CD4-positive, alpha-beta T cell treated with Interleukin-15 for 1 hour (primary cell): ENCODE results near the gene XIRP1.

Source experiments
- DNase-seq: peaks from one replicate; pipeline ENCODE4 v3.0.0-alpha.2; 2020

Gene XIRP1

DNA sequence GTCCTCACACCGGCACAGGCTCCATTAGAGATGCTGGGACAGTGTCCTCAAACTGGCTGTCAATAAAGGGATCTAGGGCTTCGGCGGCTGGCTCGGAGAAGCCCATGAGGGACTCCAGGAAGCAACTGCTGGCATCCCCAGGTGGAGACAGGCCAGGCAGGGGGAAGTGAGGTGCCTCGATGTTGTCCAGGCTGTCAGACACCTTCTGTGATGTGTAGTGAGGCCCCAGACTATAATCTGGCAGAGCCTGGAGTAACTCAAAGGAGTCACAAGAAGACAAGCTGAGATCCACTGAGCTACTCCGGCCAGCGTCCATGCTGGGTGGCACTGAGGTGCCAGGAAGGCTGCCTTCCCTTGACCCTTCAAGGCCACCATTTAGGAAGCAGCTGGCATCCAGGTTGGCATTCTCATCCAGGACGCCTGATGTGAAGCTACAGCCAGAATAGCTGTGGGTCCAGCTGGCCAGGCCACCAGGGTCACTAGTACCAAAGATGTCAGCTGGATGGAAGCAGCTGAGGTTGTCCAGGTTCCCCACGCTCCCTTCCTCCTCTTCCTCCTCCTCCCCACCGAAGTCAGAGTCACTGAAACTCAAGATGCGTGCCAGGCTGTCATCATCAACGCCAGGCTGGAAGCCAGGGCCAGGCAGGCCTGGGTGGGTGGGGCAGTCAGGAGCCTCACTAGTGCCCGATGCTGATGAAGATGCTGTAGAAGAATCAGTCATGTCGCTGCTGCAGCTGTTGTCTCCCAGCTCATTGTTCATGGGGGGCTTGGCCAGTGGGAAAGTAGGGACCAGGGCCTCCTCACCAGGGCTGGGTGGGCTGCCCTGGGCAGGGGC lies 49.1 kb downstream of the XIRP1 start:
- DNase-seq, result no peak

GRCh38 chr3:39142067-39142466 lies 50.3 kb downstream of the XIRP1 start:
- DNase-seq, result no peak

DNA sequence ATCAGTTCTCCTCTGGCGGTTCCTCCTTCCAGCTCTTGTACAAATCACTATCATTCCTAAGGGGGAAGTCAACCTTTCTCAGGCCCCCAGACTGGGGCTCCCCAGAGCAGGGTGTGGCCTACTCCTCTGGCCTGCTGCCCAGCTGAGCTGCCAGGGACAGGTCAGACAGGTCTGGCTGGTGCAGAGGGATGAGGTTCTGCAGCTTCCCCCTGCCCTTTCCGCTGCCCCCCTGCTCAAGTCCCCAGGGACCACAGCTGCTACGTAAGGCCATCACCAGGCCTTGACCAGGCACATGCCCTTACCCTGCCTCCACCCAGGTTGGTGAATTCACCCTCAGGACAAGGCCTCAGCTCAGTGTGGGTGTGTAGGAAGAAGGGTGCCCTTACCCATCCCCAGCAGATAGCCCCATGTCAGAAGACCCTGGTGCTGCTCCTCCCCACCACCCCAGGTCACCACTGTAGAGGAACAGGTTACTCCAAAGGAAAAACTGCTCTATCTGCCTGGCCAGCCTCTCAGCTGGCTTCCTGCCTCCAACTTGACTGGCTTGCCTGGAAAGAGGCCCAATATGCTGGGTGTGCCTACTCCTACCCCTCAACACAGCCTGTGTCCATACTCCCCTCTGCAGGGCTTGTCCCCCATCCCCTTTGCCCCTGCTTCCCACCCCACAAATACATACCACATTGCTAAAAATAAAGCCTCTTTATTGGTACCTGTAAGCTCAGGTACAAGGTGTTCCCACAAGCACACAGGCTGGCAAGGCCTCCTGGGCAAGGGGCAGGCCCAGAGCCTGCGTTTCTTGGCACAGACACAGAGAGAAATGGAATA lies 51.0 kb downstream of the XIRP1 start:
- peak; percentile 58 for DNase-seq

DNA sequence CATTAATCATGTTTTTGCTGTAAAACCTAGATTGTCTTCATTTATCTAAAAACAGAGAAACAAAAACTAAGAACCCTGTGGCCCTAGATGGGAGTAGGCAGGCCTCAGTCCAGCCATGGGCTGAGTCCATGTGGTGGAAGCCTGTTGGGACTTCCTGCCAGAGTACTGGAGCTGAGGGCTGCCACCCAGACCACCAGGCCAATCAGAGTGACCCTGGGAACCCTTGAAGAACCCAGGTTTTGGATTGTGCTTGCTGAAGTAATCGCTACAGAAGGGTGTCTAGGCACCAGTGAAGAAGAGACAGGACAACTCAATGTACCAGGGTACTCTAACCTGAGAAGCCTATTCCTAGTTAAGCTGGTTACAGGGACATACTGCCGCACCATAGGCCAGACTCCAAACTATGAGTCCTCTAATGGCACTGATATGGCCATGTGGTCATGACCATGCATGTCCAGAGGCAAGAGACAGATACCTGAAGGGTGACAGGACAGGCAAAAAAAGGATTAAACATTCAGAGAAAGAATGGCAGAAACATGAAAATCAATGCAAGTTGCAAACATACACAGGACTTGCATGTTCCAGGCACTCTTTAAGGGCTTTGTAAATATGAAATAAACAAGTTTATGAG lies 51.9 kb downstream of the XIRP1 start:
- DNase-seq, result no peak

GRCh38 chr3:39139442-39139841 lies 53.0 kb downstream of the XIRP1 start:
- DNase-seq, result no peak

DNA sequence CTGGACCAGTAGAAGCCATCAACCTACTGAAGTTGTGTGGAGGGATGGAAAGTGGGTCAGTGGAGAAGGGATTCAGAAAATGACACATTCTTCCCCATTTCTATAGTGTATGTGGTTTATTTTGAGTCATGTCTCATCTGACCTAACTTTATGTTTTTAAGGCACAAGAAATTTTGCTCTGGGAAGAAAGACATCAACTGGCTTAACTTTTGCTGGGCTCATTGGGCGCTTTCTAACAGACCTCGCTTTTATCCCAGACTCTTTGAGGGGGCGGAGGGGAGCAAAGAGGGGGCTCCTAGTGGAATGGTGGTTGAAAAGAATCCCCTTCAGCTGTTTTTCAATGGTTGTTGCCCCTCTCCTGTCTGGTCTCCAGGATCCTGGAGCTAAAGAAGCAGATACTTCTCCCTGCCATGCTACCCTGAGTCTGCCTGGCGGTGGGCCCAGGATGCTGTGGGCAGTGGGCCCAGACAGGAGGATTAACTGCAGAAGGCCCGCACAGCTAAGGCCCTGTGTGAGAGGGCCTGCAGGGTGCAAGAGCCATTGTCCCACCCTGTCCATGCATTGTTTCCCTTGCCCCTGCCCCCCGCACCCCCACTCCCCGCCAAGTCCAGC lies 53.5 kb downstream of the XIRP1 start:
- no peak for DNase-seq

DNA sequence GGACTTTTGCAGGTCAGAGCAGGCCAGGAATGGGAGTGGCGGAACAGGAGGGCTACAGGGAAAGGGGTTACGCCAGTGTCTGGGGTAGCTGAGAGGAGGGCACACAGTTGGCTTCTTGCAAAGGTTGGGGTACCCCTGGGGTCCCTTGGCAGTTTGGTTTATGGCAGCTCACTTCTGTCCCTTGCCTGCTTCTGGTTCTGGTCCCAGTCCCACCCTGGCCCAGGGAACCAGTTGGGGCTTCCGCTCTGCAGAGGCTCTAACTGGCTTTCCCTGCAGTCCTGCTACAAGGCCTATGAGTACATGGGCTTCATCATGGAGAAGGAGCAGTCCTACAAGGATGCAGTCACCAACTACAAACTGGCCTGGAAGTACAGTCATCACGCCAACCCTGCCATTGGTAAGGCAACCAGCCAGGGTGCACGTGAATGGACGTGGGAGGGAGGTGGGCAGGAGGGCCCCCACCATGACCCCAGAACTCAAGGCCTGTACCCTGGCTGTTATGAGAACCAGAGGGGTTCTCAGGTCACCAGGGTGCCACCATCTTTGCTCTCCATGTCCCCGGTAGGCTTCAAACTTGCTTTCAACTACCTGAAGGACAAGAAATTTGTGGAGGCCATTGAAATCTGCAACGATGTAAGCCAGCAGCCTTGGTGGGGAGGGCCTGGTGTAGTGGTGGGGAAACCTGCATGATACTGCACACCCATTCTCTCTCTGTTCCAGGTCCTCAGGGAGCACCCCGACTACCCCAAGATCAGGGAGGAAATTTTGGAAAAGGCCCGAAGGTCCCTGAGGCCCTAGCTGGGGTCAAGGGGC lies 54.2 kb downstream of the XIRP1 start:
- DNase-seq, result no peak

GRCh38 chr3:39137435-39137936 lies 54.9 kb downstream of the XIRP1 start:
- DNase-seq, result no peak

DNA sequence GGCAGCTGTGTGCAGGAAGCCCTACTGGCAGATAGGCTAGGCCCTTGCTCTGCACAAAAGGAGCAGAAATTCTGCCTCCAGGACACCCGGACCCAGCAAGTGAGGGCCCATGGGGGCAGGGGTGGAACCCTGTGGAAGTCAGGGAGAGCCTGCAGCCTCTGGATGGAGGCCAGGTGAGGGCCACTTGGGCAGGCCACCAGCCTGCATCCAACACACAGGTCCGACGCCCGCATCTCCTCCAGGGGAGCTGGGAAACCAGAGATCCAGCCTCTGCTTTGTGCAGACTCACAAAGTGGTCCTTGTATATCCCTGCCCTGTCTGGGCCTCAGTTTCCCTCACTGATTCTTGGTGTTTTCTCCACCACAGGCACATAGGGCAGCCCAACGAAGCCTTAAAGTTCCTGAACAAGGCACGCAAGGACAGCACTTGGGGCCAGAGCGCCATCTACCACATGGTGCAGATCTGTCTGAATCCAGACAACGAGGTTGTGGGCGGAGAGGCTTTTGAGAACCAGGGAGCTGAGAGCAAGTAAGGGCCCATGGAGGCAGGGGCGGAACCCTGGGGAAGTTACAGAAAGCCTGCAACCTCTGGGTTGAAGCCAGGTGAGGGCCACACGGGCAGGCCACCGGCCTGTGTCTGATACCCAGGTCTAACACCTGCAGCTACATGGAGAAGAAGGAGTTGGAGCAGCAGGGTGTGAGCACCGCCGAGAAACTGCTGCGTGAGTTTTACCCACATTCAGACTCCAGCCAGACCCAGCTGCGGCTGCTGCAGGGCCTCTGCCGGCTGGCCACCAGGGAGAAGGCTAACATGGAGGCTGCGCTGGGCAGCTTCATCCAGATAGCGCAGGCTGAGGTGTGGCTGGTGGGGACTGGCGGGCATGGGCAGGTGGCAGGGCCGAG lies 55.6 kb downstream of the XIRP1 start:
- no peak for DNase-seq

GRCh38 chr3:39135170-39135805 lies 57.1 kb downstream of the XIRP1 start:
- no peak for DNase-seq

DNA sequence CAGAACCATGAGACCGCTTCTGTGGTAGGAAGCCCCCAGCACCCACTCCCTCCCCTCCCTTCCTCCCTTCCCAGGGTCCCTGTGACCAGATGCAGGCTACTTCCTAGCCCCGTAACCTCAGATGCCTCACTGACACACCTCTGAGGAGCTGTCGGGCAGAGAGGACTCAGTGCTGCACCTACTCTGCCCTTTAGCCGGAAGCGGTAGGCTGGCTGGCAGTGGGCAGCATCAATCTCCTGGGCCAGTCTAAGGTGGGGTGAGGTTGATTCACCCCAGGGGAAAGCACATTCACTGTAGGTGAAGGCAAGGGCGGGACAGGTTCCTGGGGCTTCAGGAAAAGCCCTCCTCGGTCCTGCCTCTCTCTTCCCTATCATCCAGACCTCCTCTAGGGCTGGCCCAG lies 58.1 kb downstream of the XIRP1 start:
- no peak for DNase-seq

DNA sequence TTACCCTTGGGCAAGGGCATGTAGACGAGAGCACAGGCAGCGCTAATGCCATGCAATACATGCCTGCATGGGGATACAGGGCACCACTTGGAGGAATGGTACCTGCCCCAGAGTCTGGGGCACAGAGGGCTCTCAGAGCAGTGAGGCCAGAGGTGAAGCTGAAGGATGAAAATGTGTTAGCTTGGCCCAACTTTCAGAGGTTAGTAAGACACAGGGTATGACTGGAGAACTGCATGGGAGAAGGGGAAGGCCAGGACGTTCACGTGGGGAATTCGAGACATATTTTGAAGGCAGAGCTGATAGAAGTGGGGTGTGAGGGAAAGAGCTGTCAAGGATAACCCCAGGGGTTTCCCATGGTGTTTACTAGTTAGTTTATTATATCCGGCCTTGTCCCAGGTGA lies 58.6 kb downstream of the XIRP1 start:
- DNase-seq, result no peak
